SK-N-SH treated with all-trans-retinoic acid at 6 μM for 48 hours (cell line): Measurements from ENCODE around the gene PTPN13.

Source experiments
- ATAC-seq: fragments of 200-7000 bp; cut with Tn5 transposase; 3 replicates; pipeline ENCODE4 v1.9.1; 2020; ENCODE audit warnings: mild to moderate bottlenecking, moderate library complexity
- ARNTL ChIP-seq: fragments of 450-650 bp; formaldehyde crosslinking; IDR thresholded peaks from 2 replicates; pipeline ENCODE4 v1.5.0; 2020; ENCODE audit warnings: low read depth, mild to moderate bottlenecking, moderate library complexity, borderline replicate concordance
- BACH2 ChIP-seq: fragments of 250-450 bp; sonication (Bioruptor Pico); IDR thresholded peaks from 2 replicates; pipeline ENCODE4 v1.9.0; 2021; ENCODE audit warnings: mild to moderate bottlenecking, borderline replicate concordance
- CSDC2 ChIP-seq: fragments of 250-450 bp; sonication (Bioruptor Pico); IDR thresholded peaks from 2 replicates; pipeline ENCODE4 v1.5.0; 2020; ENCODE audit warnings: mild to moderate bottlenecking, moderate library complexity
- ESRRG ChIP-seq: fragments of 250-450 bp; sonication (Bioruptor Pico); IDR thresholded peaks from 2 replicates; pipeline ENCODE4 v1.6.1; 2021; ENCODE audit warnings: mild to moderate bottlenecking
- GLIS3 ChIP-seq: fragments of 250-450 bp; sonication (Bioruptor Pico); IDR thresholded peaks from 2 replicates; pipeline ENCODE4 v1.5.0; 2020; ENCODE audit warnings: mild to moderate bottlenecking, moderate library complexity
- ISL1 ChIP-seq: fragments of 250-450 bp; sonication (Bioruptor Pico); IDR thresholded peaks from 2 replicates; pipeline ENCODE4 v2.1.2; 2022; ENCODE audit warnings: mild to moderate bottlenecking, moderate library complexity
- OSR1 ChIP-seq: fragments of 250-450 bp; sonication (Bioruptor Pico); IDR thresholded peaks from 2 replicates; pipeline ENCODE4 v1.8.0; 2022; ENCODE audit warnings: moderate library complexity, mild to moderate bottlenecking, inconsistent platforms
- PATZ1 ChIP-seq: fragments of 250-450 bp; sonication (Bioruptor Pico); IDR thresholded peaks from 2 replicates; pipeline ENCODE4 v1.8.0; 2020; ENCODE audit warnings: mild to moderate bottlenecking, moderate library complexity, borderline replicate concordance
- PPARA ChIP-seq: fragments of 250-450 bp; sonication (Bioruptor Pico); IDR thresholded peaks from 2 replicates; pipeline ENCODE4 v1.5.0; 2020; ENCODE audit warnings: mild to moderate bottlenecking, borderline replicate concordance
- RARB ChIP-seq: fragments of 250-450 bp; sonication (Bioruptor Pico); IDR thresholded peaks from 2 replicates; pipeline ENCODE4 v1.8.0; 2021; ENCODE audit warnings: mild to moderate bottlenecking, moderate library complexity
- SNAI2 ChIP-seq: fragments of 250-450 bp; sonication (Bioruptor Pico); IDR thresholded peaks from 2 replicates; pipeline ENCODE4 v1.5.0; 2020; ENCODE audit warnings: mild to moderate bottlenecking, moderate library complexity
- TCF4 ChIP-seq: fragments of 250-450 bp; sonication (Bioruptor Pico); IDR thresholded peaks from 2 replicates; pipeline ENCODE4 v1.8.0; 2021; ENCODE audit warnings: mild to moderate bottlenecking, moderate library complexity, borderline replicate concordance
- TOX ChIP-seq: fragments of 250-450 bp; sonication (Bioruptor Pico); IDR thresholded peaks from 2 replicates; pipeline ENCODE4 v1.8.0; 2021; ENCODE audit warnings: mild to moderate bottlenecking, moderate library complexity, borderline replicate concordance
- ZC3H10 ChIP-seq: fragments of 250-450 bp; sonication (Bioruptor Pico); IDR thresholded peaks from 2 replicates; pipeline ENCODE4 v1.5.1; 2021; ENCODE audit warnings: mild to moderate bottlenecking, moderate library complexity
- ZFP3 ChIP-seq: fragments of 250-450 bp; sonication (Bioruptor Pico); IDR thresholded peaks from 2 replicates; pipeline ENCODE4 v1.5.0; 2020; ENCODE audit warnings: mild to moderate bottlenecking, moderate library complexity
- ZFP30 ChIP-seq: fragments of 450-650 bp; formaldehyde crosslinking; IDR thresholded peaks from 2 replicates; pipeline ENCODE4 v1.5.0; 2022; ENCODE audit warnings: mild to moderate bottlenecking, moderate library complexity
- ZNF565 ChIP-seq: fragments of 450-650 bp; formaldehyde crosslinking; conservative IDR thresholded peaks from 2 replicates; pipeline ENCODE4 v1.5.0; 2020; ENCODE audit warnings: low read depth, mild to moderate bottlenecking, moderate library complexity
- ZNF70 ChIP-seq: fragments of 450-650 bp; formaldehyde crosslinking; IDR thresholded peaks from 2 replicates; pipeline ENCODE4 v1.5.0; 2020; ENCODE audit warnings: mild to moderate bottlenecking, moderate library complexity
- ZNF8 ChIP-seq: fragments of 450-650 bp; formaldehyde crosslinking; IDR thresholded peaks from 2 replicates; pipeline ENCODE4 v1.5.0; 2020; ENCODE audit warnings: mild to moderate bottlenecking, moderate library complexity
- TF ChIP-seq, protein P1 (sequence below): fragments of 250-450 bp; sonication (Bioruptor Pico); IDR thresholded peaks from 2 replicates; pipeline ENCODE4 v1.5.0; 2020; ENCODE audit warnings: mild to moderate bottlenecking, moderate library complexity
- TF ChIP-seq, protein P2 (sequence below): fragments of 250-450 bp; sonication (Bioruptor Pico); IDR thresholded peaks from 2 replicates; pipeline ENCODE4 v1.8.0; 2021; ENCODE audit warnings: low read depth, mild to moderate bottlenecking, moderate library complexity, borderline replicate concordance
- TF ChIP-seq, protein P3 (sequence below): fragments of 250-450 bp; sonication (Bioruptor Pico); IDR thresholded peaks from 2 replicates; pipeline ENCODE4 v1.5.1; 2020; ENCODE audit warnings: low read depth, mild to moderate bottlenecking, moderate library complexity

The PTPN13 gene

DNA sequence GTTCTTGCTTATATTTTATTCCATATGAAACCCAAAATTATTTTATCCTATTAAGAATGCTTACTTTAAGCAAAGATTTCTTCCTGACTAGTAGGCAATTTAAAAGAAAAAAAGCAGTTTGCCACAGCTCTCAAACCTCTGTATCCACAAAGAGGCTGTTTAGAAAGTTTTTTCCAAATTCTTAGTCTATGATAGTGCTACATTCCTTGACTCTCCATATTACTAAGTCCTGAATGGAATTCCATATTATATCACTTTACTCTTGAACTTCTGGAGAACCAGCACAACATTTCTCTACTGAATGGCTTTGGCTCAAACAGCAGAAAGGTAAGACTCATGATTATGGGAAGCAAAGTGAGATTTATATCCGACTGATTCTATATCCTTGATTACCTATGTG is 246.7 kb downstream of the PTPN13 start (continued):
- TF ChIP-seq ZFP3 (no peak), OSR1 (CRISPR knock-in tag) (no peak), TCF4 (no peak)

DNA sequence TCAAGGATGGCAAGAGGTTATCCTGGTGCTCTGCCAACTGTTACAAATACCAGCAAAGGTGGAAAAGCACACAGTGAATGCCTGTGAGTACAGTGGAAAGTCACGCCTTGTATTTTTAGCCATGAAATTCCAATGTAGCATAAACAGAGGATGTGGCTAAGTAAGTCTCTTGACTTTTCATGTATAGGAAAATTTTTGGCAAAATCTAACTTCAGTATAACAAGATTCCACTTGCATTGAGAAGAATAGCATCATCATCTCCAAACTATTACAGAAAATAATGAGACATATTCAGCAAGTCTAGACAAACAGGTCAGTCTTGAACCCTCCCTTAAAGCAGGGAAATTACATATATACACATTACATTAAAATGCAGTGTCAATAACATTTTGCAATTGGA is 247.2 kb downstream of the PTPN13 start:
- TF ChIP-seq TCF4 (no peak), ZNF565 (CRISPR knock-in tag) (no peak), ZFP3 (no peak), PATZ1 (CRISPR knock-in tag) (no peak), ISL1 (CRISPR knock-in tag) (no peak), CSDC2 (CRISPR knock-in tag) (no peak), GLIS3 (CRISPR knock-in tag) (no peak), ZNF8 (CRISPR knock-in tag) (no peak), PPARA (CRISPR knock-in tag) (no peak), ARNTL (CRISPR knock-in tag) (no peak), TOX (CRISPR knock-in tag) (no peak), ESRRG (no peak), BACH2 (CRISPR knock-in tag) (no peak), RARB (CRISPR knock-in tag) (no peak), ZNF70 (no peak)
- TF ChIP-seq, protein P1, sequence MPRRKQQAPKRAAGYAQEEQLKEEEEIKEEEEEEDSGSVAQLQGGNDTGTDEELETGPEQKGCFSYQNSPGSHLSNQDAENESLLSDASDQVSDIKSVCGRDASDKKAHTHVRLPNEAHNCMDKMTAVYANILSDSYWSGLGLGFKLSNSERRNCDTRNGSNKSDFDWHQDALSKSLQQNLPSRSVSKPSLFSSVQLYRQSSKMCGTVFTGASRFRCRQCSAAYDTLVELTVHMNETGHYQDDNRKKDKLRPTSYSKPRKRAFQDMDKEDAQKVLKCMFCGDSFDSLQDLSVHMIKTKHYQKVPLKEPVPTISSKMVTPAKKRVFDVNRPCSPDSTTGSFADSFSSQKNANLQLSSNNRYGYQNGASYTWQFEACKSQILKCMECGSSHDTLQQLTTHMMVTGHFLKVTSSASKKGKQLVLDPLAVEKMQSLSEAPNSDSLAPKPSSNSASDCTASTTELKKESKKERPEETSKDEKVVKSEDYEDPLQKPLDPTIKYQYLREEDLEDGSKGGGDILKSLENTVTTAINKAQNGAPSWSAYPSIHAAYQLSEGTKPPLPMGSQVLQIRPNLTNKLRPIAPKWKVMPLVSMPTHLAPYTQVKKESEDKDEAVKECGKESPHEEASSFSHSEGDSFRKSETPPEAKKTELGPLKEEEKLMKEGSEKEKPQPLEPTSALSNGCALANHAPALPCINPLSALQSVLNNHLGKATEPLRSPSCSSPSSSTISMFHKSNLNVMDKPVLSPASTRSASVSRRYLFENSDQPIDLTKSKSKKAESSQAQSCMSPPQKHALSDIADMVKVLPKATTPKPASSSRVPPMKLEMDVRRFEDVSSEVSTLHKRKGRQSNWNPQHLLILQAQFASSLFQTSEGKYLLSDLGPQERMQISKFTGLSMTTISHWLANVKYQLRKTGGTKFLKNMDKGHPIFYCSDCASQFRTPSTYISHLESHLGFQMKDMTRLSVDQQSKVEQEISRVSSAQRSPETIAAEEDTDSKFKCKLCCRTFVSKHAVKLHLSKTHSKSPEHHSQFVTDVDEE (CRISPR knock-in tag): no peak
- TF ChIP-seq, protein P2, sequence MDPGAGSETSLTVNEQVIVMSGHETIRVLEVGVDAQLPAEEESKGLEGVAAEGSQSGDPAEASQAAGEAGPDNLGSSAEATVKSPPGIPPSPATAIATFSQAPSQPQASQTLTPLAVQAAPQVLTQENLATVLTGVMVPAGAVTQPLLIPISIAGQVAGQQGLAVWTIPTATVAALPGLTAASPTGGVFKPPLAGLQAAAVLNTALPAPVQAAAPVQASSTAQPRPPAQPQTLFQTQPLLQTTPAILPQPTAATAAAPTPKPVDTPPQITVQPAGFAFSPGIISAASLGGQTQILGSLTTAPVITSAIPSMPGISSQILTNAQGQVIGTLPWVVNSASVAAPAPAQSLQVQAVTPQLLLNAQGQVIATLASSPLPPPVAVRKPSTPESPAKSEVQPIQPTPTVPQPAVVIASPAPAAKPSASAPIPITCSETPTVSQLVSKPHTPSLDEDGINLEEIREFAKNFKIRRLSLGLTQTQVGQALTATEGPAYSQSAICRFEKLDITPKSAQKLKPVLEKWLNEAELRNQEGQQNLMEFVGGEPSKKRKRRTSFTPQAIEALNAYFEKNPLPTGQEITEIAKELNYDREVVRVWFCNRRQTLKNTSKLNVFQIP (CRISPR knock-in tag): no peak

GRCh38 chr4:86845593-86845992 is 251.5 kb downstream of the PTPN13 start:
- TF ChIP-seq, protein P1 (CRISPR knock-in tag): no peak
- TF ChIP-seq, protein P2 (CRISPR knock-in tag): no peak
- TF ChIP-seq ISL1 (CRISPR knock-in tag) (no peak), BACH2 (CRISPR knock-in tag) (no peak), GLIS3 (CRISPR knock-in tag) (no peak), ZNF70 (no peak), ZNF565 (CRISPR knock-in tag) (no peak), OSR1 (CRISPR knock-in tag) (no peak), ZNF8 (CRISPR knock-in tag) (no peak), ZFP3 (no peak), RARB (CRISPR knock-in tag) (no peak), SNAI2 (CRISPR knock-in tag) (no peak), ZFP30 (CRISPR knock-in tag) (no peak), PPARA (CRISPR knock-in tag) (no peak), TCF4 (no peak), PATZ1 (CRISPR knock-in tag) (no peak), ZC3H10 (CRISPR knock-in tag) (no peak), ARNTL (CRISPR knock-in tag) (no peak), TOX (CRISPR knock-in tag) (no peak)
- TF ChIP-seq, protein P3, sequence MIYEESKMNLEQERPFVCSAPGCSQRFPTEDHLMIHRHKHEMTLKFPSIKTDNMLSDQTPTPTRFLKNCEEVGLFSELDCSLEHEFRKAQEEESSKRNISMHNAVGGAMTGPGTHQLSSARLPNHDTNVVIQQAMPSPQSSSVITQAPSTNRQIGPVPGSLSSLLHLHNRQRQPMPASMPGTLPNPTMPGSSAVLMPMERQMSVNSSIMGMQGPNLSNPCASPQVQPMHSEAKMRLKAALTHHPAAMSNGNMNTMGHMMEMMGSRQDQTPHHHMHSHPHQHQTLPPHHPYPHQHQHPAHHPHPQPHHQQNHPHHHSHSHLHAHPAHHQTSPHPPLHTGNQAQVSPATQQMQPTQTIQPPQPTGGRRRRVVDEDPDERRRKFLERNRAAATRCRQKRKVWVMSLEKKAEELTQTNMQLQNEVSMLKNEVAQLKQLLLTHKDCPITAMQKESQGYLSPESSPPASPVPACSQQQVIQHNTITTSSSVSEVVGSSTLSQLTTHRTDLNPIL: no peak
- no peak for ATAC-seq

More for the DNA sequence above, 247.2 kb downstream of the PTPN13 start:
- no peak for ATAC-seq
